ENCODE measurements around the gene MBLAC1. TPM values are rescaled to one million over a fixed set of nuclear protein-coding genes. Genes with fewer than 3 reads are reported as not detected.

MBLAC1 gene
- polyA plus RNA-seq, 3 donors, result 0.57 to 0.81 (median 0.59) TPM

DNA sequence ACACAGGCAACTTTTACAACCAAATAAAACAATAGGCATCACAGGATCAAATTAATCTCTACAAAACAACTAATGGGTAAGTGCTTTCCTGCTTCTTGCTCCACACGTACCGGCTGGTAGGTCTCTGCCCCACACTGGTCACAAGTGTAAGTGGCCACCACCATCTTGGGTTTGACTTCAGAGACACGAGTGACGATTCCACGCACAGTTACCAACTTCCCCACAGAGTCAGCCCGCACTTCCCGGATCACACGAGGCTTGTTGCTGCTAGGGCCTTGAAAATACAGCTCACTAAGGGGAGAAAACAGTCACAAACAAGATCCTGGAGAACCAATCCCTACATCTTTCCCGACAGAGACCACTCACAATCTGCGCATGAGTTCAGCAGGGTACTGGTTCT is 27.9 kb upstream of the MBLAC1 start:
- Histone ChIP-seq H3K4me3 (replicated peaks in 1 of 3; ENCODE audit: low read depth in 2 of 3, low read length in 3 of 3) (no peak overlapping the region), H3K36me3 (replicated peaks in 1 of 2; ENCODE audit: control insufficient read depth in 1 of 2, insufficient read depth in 2 of 2, low read length in 2 of 2) (peaks cover 56 to 64% of the 10 kb centered on the region in 2 donors), H3K9me3 (replicated peaks in 1 of 2; ENCODE audit: control insufficient read depth in 1 of 2, insufficient read depth in 1 of 2, low read length in 2 of 2) (no peaks in the 10 kb centered on the region), H3K9ac (ENCODE audit: insufficient read depth, low read length, poor library complexity, severe bottlenecking) (no peak overlapping the region), H2AFZ (ENCODE audit: insufficient read depth, low read depth, low read length, poor library complexity, severe bottlenecking) (no peak overlapping the region), H3K4me2 (replicated peaks; ENCODE audit: extremely low read depth, low read length, poor library complexity, severe bottlenecking) (no peak overlapping the region), H3K4me1 (ENCODE audit: control insufficient read depth in 1 of 2, insufficient read depth in 2 of 2, low read length in 2 of 2) (peaks cover 22 to 27% of the 10 kb centered on the region in 2 donors), H4K20me1 (ENCODE audit: insufficient read depth, low read length) (no peaks in the 10 kb centered on the region), H3K27me3 (ENCODE audit: control insufficient read depth in 2 of 2, insufficient read depth in 2 of 2, low read length in 2 of 2) (no peaks in the 10 kb centered on the region), H3K79me2 (ENCODE audit: insufficient read depth, low read length) (peaks cover 53% of the 10 kb centered on the region), H3K27ac (ENCODE audit: low read depth in 1 of 2, low read length in 2 of 2) (no peak overlapping the region)
- Mint-ChIP-seq H3K36me3 (peaks cover 60 to 67% of the 10 kb centered on the region in 2 donors), H3K4me3 (no peak overlapping the region), H3K4me1 (peaks cover 23% of the 10 kb centered on the region), H3K27ac (peak overlapping the region in 3 of 7 donors; percentile 3 to 89 (median 56)), H3K9me3 (no peaks in the 10 kb centered on the region), H3K27me3 (ENCODE audit: low read depth in 3 of 3) (peaks cover 0 to 3% (median 0%) of the 10 kb centered on the region in 3 donors)
- 92% methylated on average over 8 of the region's 10 CpGs for WGBS (ENCODE audit: insufficient coverage)
- intact Hi-C loops (cut with micrococcal nuclease), result no loop called here
- DNase-seq, result no peak
- TF ChIP-seq, protein P1, sequence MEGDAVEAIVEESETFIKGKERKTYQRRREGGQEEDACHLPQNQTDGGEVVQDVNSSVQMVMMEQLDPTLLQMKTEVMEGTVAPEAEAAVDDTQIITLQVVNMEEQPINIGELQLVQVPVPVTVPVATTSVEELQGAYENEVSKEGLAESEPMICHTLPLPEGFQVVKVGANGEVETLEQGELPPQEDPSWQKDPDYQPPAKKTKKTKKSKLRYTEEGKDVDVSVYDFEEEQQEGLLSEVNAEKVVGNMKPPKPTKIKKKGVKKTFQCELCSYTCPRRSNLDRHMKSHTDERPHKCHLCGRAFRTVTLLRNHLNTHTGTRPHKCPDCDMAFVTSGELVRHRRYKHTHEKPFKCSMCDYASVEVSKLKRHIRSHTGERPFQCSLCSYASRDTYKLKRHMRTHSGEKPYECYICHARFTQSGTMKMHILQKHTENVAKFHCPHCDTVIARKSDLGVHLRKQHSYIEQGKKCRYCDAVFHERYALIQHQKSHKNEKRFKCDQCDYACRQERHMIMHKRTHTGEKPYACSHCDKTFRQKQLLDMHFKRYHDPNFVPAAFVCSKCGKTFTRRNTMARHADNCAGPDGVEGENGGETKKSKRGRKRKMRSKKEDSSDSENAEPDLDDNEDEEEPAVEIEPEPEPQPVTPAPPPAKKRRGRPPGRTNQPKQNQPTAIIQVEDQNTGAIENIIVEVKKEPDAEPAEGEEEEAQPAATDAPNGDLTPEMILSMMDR (IDR thresholded peaks at IDR 0.05), result no peak

DNA sequence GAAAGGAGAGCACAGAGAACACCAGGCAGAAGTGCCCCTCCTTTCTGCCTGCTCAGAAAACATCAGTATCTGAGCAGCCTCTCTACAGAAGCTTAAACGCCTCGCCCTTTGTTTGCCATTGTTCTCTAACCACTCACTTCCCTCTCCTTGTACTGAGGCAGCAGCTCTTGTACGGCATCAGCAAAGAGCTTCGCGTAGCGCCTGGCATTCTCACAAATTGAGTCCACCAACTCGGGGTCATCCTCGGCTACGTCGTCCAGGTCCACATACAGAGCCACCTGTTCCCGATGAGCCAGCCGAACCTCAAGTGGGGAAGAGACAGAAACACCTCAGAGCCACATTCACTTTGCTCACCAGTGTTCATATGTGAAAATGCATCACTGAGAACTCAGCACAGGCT is 27.3 kb upstream of the MBLAC1 start:
- Histone ChIP-seq H3K4me2 (replicated peaks; ENCODE audit: extremely low read depth, low read length, poor library complexity, severe bottlenecking) (peak overlapping the region; percentile 100), H3K4me3 (replicated peaks in 1 of 3; ENCODE audit: low read depth in 2 of 3, low read length in 3 of 3) (peak overlapping the region in 1 of 3 experiments; percentile 95), H3K9ac (ENCODE audit: insufficient read depth, low read length, poor library complexity, severe bottlenecking) (no peak overlapping the region), H3K9me3 (replicated peaks in 1 of 2; ENCODE audit: control insufficient read depth in 1 of 2, insufficient read depth in 1 of 2, low read length in 2 of 2) (no peaks in the 10 kb centered on the region), H3K27me3 (ENCODE audit: control insufficient read depth in 2 of 2, insufficient read depth in 2 of 2, low read length in 2 of 2) (no peaks in the 10 kb centered on the region), H3K4me1 (ENCODE audit: control insufficient read depth in 1 of 2, insufficient read depth in 2 of 2, low read length in 2 of 2) (peaks cover 22 to 27% of the 10 kb centered on the region in 2 donors), H2AFZ (ENCODE audit: insufficient read depth, low read depth, low read length, poor library complexity, severe bottlenecking) (no peak overlapping the region), H3K79me2 (ENCODE audit: insufficient read depth, low read length) (peaks cover 53% of the 10 kb centered on the region), H4K20me1 (ENCODE audit: insufficient read depth, low read length) (no peaks in the 10 kb centered on the region), H3K27ac (ENCODE audit: low read depth in 1 of 2, low read length in 2 of 2) (peak overlapping the region in 1 of 2 donors; percentile 86), H3K36me3 (replicated peaks in 1 of 2; ENCODE audit: control insufficient read depth in 1 of 2, insufficient read depth in 2 of 2, low read length in 2 of 2) (peaks cover 52 to 64% of the 10 kb centered on the region in 2 donors)
- TF ChIP-seq, protein P1 (IDR thresholded peaks at IDR 0.05), result no peak
- H3K36me3 Mint-ChIP-seq, result peaks cover 59 to 67% of the 10 kb centered on the region in 2 donors
- H3K27me3 Mint-ChIP-seq (ENCODE audit: low read depth in 3 of 3), result peaks cover 0 to 3% (median under 1%) of the 10 kb centered on the region in 3 donors
- DNase-seq, result no peak
- H3K4me1 Mint-ChIP-seq, result peaks cover 23% of the 10 kb centered on the region
- WGBS (ENCODE audit: insufficient coverage), result 90% methylated on average over 12 of the region's 12 CpGs
- peak overlapping the region in 6 of 7 donors; percentile 11 to 96 (median 89) for H3K27ac Mint-ChIP-seq
- H3K9me3 Mint-ChIP-seq, result no peaks in the 10 kb centered on the region
- H3K4me3 Mint-ChIP-seq, result peak overlapping the region; percentile 87 to 92
- intact Hi-C loops (cut with micrococcal nuclease), result no loop called here
